Transverse colon (tissue), 3 donors: ENCODE results near the gene ANTKMT.

Experiments used
- CTCF ChIP-seq, 5 experiments: fragments of 200-600 bp in 3 of 5; fragments of 450-650 bp in 2 of 5; sonication (generic) in 3 of 5; IDR thresholded peaks; 1 replicate in 2 of 5; 2 replicates in 3 of 5; pipeline ENCODE4 v1.5.1; 2016 to 2017; ENCODE audit warnings: antibody characterized with exemption in 5 of 5, inconsistent platforms in 3 of 5, mild to moderate bottlenecking in 2 of 5, moderate library complexity in 1 of 5
- EP300 ChIP-seq: sonication (generic); formaldehyde crosslinking; IDR thresholded peaks from one replicate; pipeline ENCODE4 v1.6.1; 2017; ENCODE audit warnings: antibody characterized with exemption, low read depth
- POLR2A ChIP-seq: fragments of 450-650 bp; IDR thresholded peaks from one replicate; pipeline ENCODE4 v1.6.1; 2016; ENCODE audit warnings: antibody characterized with exemption, mild to moderate bottlenecking, moderate library complexity

GRCh38 chr16:730666-731509 is 9.9 kb downstream of the ANTKMT start:
- TF ChIP-seq EP300 (no peak), POLR2A (no peak), CTCF (IDR thresholded peaks at IDR 0.05) (no peak)
